Activated effector memory CD4-positive, alpha-beta T cell treated with anti-CD3 and anti-CD28 coated beads, Interleukin-2, amount 50 U/mL, for 16 hours (primary cell): ENCODE measurements around the gene ACTN4.

Source experiments
- DNase-seq: peaks from one replicate; pipeline ENCODE4 v3.0.0-alpha.2; 2020

Gene ACTN4

GRCh38 chr19:38679839-38680238 is 32.4 kb downstream of the ACTN4 start:
- DNase-seq = no peak

GRCh38 chr19:38682195-38682867 is 34.9 kb downstream of the ACTN4 start:
- DNase-seq = no peak

- no peak for DNase-seq
Observed at GRCh38 chr19:38682872-38683392, 35.5 kb downstream of the ACTN4 start.

GRCh38 chr19:38683393-38684077 is 36.1 kb downstream of the ACTN4 start:
- DNase-seq = peak; percentile 88

- DNase-seq = peak; percentile 79
Observed at GRCh38 chr19:38684078-38684861, 36.8 kb downstream of the ACTN4 start.

GRCh38 chr19:38684862-38685665 is 37.6 kb downstream of the ACTN4 start:
- no peak for DNase-seq

- no peak for DNase-seq
Observed at GRCh38 chr19:38685666-38686529, 38.4 kb downstream of the ACTN4 start.

- DNase-seq = peak; percentile 81
Observed at GRCh38 chr19:38686530-38686888, 39.1 kb downstream of the ACTN4 start.

GRCh38 chr19:38687837-38688378 is 40.5 kb downstream of the ACTN4 start:
- no peak for DNase-seq

- no peak for DNase-seq
Observed at GRCh38 chr19:38690146-38690545, 42.7 kb downstream of the ACTN4 start.

- DNase-seq = no peak
Observed at GRCh38 chr19:38690832-38691231, 43.4 kb downstream of the ACTN4 start.

GRCh38 chr19:38691938-38692457 is 44.5 kb downstream of the ACTN4 start:
- DNase-seq = no peak

GRCh38 chr19:38692458-38693379 is 45.3 kb downstream of the ACTN4 start:
- DNase-seq = no peak

GRCh38 chr19:38693380-38694223 is 46.2 kb downstream of the ACTN4 start:
- peak; percentile 78 for DNase-seq

- no peak for DNase-seq
Observed at GRCh38 chr19:38695317-38695683, 47.9 kb downstream of the ACTN4 start.

GRCh38 chr19:38695832-38696728 is 48.6 kb downstream of the ACTN4 start:
- DNase-seq = no peak

- DNase-seq = no peak
Observed at GRCh38 chr19:38696729-38697055, 49.2 kb downstream of the ACTN4 start.

- no peak for DNase-seq
Observed at GRCh38 chr19:38697197-38697596, 49.7 kb downstream of the ACTN4 start.
